ENCODE measurements around the gene FRAS1.

GRCh38 chr4:78510681-78511080 is 453.6 kb downstream of the FRAS1 start:
- TF ChIP-seq CTCF (IDR thresholded peaks at IDR 0.05; ENCODE audit: control extremely low read depth in 1 of 3, insufficient read depth in 1 of 3, low read depth in 1 of 3, low read length in 3 of 3) (no peak), PHF8 (conservative IDR thresholded peaks at IDR 0.05; ENCODE audit: low read depth, low read length) (no peak), EP300 (IDR thresholded peaks at IDR 0.05; ENCODE audit: borderline replicate concordance in 1 of 2, low read depth in 2 of 2, low read length in 2 of 2) (no peak), SP1 (IDR thresholded peaks at IDR 0.05; ENCODE audit: low read depth, low read length) (no peak), RXRA (IDR thresholded peaks at IDR 0.05; ENCODE audit: insufficient read depth, low read depth, low read length) (no peak), POLR2AphosphoS5 (IDR thresholded peaks at IDR 0.05; ENCODE audit: low read depth, low read length) (no peak), EZH2 (IDR thresholded peaks at IDR 0.05; ENCODE audit: low read depth, low read length, severe bottlenecking) (no peak), MAX (IDR thresholded peaks at IDR 0.05) (no peak), POLR2A (IDR thresholded peaks at IDR 0.05; ENCODE audit: control extremely low read depth in 1 of 2, low read depth in 2 of 2, low read length in 2 of 2) (no peak), CHD7 (IDR thresholded peaks at IDR 0.05; ENCODE audit: insufficient replicate concordance, low read length) (no peak), RFX5 (IDR thresholded peaks at IDR 0.05; ENCODE audit: borderline replicate concordance, low read depth, low read length) (no peak), TEAD4 (IDR thresholded peaks at IDR 0.05; ENCODE audit: low read depth, low read length) (no peak)

Measured in H1 (cell line).